NCI-H1105 treated with DMSO at 0.1 percent for 48 hours (cell line): Measurements from ENCODE around the gene GLP1R.

Experiments used
- DNase-seq: peaks from one replicate; lab custom pipeline; 2025; lab: John Stamatoyannopoulos, UW

The GLP1R gene

DNA sequence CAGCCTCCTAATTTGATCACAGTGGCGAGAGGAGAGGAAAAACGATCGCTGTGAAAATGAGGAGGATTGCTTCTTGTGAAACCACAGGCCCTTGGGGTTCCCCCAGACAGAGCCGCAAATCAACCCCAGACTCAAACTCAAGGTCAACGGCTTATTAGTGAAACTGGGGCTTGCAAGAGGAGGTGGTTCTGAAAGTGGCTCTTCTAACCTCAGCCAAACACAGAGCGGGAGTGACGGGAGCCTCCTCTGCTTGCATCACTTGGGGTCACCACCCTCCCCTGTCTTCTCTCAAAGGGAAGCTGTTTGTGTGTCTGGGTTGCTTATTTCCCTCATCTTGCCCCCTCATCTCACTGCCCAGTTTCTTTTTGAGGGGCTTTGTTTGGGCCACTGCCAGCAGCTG lies 37.7 kb downstream of the GLP1R start:
- DNase-seq = no peak

DNA sequence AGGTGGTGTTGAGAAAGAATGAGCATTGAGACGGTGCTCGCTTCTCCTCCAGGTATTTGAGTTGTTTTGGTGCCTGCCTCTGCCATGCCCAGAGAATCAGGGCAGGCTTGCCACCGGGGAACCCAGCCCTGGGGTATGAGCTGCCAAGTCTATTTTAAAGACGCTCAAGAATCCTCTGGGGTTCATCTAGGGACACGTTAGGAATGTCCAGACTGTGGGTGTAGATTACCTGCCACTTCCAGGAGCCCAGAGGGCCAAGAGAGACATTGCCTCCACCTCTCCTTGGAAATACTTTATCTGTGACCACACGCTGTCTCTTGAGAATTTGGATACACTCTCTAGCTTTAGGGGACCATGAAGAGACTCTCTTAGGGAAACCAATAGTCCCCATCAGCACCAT lies 38.1 kb downstream of the GLP1R start:
- DNase-seq = no peak

DNA sequence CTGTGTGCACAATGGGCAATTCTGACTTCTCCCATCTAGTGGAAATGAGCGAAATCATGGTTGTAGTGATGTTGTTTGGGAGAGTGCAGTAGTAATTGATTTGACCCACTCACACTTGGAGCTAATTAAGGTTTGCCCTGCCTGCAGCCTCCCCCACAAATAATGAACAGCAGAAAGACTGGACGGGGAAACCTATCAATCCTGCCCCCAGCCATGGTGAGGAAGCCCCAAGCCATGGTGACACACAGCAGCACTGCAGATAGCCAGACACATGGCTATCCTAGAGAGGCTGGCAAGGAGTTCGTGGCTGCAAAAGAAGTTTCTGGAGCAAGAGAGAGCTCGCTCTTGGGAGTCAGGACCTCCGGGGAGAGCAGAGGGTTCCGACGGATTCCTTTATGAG lies 38.6 kb downstream of the GLP1R start:
- DNase-seq = no peak

DNA sequence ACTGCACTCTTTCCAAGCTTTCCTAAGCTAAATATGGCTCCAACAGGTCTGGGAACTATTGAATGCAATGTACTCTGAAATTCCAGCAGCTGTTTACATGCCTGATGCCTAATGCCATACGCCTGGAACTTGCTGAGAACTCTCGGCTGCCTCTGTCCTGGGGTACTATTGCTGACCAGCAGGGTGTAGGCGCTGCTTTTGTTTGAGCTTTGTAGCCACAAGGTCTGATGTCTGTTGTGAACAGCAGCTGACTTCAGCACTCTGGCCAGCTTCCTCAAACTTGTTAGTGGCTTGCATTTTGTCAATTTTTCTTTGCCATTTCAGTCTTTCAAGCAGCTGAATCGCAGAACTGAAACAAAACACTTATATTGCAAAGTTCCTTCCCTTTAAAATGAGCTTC lies 39.8 kb downstream of the GLP1R start:
- no peak for DNase-seq

DNA sequence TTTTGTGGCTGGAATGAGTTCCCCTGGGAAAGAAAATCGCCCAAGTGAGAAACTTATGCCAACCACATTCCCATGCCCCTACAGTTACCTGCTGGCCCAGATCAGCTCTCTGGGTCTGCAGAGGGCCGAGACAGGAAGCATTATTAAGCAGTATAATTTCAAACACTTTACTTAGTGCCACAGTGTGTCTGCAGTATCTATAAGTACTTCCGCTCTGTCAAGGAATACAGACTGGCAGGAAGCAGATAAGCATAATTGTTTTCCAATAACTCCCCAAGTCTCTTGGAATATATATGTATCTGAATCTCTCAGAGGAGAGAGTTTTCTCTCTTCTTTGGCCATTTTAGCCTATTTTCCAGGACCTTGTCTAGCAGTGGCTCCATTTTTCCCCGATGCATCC lies 41.5 kb downstream of the GLP1R start:
- no peak for DNase-seq

DNA sequence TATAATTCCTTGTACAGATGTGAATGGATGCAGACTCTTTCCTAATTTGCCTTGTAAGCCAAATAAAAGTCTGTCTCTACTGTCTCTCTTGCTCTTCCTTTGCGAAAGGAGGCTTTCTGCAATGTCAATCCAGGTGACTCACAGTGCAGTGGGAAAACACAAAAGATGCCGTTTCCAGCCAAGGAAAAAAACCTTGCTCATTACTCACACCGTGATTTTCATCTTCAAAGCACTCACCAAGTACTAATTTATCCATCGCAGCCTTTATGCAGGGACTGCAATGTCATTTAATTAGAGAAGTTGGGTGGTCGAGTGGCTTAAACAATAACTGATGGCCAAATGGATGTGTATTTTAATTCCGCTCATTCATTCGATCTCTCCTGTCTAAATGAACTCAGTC lies 42.6 kb downstream of the GLP1R start:
- DNase-seq = peak; percentile 92

DNA sequence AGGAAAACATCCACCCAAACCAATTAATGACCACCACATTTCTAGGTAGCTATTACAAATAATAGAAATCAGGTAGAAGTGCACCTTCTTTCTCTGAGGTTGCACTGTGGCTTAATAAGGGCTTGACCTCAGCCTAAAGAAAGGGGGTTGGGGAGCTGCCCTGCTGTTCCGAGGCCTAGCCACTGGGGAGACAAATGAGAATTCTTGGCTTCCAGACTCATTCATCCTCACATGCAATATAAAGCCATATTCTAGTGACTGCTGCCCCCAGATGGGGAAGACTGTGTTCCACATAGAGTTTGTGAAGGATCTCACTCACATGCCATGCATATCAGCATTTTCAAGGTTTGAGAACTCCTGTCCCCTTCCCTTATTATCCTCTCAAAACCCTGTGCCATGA lies 43.5 kb downstream of the GLP1R start:
- DNase-seq = peak; percentile 57

DNA sequence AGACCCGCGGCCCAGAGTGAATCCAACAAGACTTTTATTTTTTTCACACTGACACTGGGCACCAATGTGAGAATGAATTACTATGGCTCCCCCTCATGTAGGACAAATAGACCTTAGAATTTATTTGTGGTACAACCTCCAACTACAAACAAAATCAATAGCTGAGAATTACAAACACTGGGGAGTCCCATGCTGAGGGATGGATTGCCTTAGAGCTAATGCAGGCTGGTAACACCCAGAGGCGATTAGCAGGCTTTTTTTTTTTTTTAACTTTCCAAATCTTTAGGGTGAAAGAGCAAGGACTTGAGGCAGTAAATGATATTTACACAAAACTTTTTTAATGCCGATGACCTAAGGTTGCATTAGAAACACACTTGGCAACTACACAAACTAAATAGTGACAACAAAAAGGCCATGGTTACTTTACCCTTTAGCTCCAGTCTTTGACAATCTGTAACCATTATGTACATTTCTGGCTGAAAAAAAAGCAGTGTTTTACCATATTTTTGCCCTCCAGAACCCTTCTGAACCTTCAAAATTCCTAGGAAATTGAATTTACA lies 44.6 kb downstream of the GLP1R start:
- DNase-seq = no peak

DNA sequence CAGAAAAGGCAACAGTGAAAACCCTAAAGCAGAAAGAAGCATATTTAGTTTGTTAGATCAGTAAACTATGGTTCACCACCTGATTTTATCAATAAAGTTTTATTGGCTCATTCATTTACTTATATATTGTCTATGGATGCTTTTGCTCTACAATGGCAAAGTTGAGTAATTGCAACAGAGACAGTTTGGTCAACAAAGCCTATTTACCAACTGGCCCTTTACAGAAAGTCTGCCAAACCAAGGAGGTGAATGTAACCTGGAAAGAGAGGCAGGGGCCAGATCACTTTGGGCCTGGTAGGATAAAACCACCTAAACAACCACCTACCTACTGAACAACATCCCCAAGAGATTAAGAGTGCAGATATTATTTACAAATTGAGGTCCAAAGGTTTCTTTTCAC lies 47.0 kb downstream of the GLP1R start:
- no peak for DNase-seq

DNA sequence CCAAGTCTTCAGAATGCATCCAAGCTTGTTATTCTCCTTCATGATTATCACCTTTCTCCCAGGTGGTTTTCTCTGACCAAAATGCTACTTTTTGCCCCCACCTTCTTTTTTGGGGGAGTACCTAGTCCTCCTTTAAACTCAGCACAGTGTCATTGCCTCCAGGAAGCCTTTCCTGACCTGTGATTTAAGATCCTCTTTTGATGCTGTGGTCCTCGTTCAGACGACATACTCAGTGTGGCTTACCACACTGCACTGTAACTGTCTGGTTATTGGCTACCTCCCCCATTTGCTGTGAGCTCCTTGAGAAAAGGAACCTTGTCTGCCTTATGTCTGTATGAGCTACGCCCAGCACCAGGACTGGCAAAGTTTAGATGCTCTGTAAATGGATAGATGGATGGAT lies 51.8 kb downstream of the GLP1R start:
- no peak for DNase-seq

DNA sequence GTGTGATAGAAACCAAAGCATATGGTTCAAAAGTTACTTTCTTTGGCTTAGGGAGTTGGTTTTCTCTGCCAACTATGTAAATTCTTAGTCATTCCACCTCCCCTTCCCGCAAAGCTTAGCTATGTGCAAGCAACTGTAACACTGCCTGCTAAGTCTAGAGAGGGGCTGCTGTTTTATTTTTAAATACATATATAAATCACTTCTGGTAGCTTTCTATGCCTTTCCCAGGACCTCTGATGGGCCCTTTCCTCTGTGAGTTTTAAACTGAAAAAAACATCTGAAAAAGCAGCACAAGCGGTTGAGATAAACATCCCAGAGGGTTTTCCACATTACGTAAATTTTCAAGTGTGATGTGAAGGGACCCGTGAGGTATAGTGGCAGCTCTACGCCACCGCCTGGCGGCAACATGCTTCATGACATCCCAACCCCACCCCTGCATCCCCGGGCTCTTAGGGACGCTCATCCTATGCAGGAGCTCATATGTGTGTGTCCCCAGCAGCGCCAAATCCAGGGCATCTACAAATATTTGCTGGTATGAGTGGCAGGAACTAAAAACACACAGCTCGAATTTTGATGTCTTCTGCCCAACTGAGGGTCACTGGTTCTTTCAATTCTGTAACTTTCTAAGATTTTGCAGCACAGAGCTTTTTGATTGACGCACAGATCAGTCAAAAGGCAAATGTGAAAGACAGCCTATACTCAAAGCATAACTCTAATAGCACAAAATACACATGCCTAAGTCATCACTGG lies 53.7 kb downstream of the GLP1R start:
- no peak for DNase-seq

DNA sequence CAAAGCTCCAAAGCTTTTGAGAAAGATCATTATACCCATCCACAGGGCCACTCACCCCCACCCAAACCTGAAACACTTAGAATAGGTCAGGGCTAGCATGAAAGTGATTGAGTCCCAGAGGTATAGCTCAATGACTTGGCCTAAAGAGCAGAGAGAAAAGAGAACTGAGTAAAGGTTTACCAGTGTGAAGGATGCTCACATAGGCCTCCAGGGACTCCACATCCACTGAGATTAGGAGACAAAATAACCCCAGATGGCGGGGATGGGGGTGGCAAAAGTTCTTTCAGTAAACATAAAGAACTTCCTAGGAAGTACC lies 54.2 kb downstream of the GLP1R start:
- DNase-seq = peak; percentile 40

DNA sequence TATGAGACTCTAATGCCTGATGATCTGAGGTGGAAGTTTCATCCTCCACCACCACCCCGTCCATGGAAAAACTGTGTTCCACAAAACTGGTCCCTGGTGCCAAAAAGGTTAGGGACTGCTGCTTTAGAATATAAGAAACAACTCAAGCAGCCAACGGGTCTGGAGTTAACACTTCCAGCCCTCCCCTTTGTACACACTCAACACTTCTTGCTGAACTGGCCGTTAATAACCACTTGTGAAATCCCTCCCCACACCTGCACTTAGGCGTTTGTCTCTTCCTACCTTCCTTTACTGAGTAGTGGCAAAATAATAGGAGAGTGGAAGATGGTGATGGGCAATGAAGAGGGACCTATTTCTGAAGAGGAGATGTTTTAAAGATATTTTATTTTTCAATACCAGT lies 55.9 kb downstream of the GLP1R start:
- DNase-seq = peak; percentile 15

DNA sequence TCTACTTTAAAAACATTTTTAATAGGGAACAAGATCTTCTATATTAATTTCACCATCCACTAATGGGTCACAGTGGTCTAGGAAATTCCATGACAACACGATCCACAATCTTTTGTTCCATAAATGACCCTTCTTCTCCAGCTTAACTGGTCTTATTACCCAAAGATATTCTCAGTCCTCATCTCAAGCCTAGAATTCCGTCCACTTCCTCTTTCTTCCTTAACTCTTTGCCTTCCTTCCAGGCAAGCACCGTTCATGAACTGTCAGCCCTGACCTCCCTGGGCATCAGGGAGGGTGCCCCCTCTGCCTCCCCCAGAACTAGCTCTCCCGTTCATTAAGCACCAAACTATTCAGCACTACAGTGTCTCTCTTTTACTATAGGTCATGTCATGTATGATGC lies 58.5 kb downstream of the GLP1R start:
- no peak for DNase-seq

DNA sequence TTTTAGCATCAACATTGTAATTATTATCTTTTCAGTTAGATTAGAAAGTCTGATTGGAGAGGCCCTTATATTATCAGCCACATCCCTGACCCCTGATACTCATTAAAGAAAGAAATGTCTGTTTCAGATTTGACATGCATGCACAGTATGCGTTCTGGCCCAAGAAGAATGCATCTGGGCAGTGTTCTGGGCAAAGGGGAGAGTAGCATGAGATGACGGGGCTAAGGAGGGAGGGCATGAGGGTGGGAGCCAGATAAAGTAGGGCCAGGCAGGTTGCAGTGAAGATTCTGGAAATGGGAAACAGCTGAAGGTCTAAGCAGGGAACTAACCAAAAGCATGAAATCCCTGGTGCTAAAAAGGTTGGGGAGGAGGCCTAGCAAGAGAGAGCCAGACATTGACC lies 59.1 kb downstream of the GLP1R start:
- no peak for DNase-seq

DNA sequence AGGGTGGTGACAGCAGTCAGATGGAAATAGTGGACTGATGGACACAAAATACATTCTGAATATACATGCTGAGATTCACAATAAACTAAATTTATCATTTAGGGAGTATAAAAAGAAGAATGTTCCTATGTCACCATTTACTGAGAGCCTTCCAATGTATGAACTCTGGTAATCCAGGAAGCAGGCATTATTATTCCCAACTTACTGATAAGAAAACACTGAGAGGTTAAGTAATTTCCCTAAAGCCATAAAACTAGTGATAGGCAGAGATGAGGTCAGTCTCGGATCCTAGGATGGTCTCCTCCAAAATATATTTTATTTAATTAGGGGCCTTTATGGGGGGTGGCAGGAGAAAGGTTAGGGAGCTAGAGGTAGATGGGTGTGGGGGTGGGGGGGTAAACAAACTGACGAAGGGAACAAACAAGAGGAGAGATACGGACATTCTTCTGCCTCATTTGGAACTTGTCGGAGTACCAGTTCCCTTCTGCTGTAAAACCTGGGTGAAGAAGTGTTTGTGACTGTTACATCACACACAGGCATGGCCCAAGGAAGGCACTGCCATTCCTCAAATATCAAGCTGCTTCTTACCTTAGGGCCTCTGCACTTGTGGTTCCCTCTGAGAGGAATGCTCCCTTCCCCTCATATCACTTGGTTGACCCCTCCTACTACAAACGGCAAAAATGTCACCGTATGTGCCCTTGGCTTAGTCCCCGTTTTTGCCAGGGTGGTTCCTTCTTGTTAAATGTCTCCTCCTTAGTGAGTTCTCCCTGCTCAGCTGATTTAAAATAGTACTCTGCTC lies 59.7 kb downstream of the GLP1R start:
- no peak for DNase-seq

DNA sequence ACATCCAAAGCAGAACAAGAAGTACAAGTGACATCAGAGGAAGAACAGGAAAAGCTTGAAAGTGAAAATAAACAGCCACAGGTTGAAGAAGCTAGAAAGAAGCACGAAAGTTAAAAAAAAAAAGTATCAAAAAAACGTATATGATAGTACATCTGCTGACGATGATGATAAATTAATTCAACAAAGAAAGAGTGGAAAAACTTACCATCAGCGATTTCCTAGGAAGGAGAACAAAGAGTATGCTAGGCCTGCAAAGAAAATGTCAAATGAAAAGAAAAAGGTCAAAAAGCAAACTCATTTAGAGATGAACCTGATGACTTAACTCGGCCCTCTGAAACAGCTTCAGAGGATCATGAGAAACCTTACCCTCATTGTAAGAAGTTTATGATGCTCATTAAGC lies 62.7 kb downstream of the GLP1R start:
- no peak for DNase-seq

DNA sequence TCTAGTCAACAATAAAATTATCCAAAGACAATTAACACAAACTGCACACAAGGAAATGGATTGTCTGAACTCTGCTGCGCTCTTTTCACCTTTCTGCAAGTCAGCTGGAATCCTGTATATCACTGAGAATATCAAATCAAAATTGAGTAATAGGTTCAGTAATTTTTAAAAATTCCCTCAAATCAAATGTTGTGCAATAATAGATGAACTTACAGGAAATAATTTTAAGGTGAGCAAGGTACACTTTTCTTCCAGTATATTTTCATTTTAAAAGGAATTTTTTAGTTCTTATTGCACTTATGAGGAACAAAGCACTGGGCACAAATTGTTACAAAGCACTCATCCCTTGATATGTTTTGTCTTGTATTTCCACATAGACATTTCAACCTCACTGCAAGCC lies 65.2 kb downstream of the GLP1R start:
- DNase-seq = no peak

DNA sequence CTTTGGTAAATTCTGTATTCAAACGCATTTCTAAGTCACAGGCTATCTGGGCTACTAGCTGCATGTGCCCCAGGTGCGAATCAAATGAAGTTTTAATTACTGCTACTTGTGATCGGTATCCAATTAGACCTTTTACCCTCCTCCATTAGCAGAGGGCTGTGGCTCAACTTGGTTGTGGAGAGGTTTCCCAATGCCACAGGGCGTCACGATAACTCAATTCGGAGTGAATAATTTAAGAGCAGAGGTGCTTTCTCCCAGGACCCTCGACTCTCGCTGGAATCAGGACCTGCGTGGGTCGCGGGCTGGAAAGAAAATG lies 65.8 kb downstream of the GLP1R start:
- peak; percentile 72 for DNase-seq

DNA sequence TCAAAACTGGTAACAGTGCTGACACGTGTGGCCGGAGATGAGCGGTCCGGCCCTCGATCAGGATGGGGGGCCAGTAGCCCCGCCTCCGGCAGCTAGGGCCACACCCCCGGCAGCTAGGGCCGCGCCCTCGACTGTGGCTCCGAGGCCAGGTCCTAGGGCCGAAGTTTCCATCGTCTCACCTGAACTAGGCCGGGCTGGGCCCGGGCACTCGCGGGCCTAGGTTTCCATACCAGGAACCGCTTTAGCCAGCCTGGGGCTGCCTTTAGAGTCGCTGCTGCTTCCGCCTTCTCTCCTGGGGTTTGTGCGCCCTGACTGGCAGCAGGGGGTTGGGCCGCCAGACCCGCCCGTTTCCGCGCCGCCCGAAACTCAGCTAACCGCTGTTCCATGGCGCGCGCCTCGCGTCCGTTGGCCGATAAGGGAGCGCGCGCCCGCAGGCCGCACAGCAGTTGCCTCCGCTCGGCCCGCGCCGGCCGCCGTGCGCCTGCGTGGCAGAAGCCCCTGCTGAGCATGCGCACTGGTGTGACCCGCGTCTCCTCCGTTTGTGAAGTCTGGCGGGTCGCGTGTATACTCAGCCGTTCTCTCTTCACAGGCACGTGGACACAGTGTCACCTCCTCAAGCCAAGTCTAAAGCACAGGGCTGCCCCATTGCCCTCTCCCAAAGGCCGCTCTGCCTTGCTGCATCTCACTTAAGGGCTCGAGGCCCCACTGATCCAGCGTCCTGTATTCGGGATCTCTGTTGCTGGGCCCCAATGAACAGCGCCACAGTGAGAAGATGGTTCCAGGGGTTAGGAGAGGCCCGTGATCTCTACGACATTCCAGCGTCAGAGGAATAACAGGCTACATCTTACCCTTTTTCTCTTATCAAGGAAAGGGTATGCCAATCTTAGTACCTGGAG lies 66.4 kb downstream of the GLP1R start, which contains the start of gene SAYSD1:
Gene SAYSD1, minus strand, starts transcription at position 483 of the 896 bp plus-strand sequence. Its CDS starts 97 bp downstream, at position 386.
- DNase-seq = peak; percentile 94

DNA sequence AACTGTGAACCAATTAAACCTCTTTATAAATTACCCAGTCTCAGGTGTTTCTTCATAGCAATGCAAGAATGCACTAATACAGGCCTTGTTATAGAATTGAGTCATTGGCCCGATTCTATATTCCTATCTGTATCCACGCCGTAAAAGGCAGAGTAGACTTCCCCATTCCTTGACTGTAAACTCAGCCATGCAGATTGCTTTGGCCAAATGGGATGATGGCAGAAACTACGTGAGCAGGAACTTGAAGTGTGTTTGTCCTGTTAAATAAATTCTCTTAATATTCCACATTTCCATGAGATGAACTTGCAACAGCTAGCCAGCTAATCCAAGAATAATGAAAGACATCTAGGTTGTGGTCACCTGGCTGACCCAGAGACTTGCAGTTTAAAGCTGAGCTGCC lies 70.3 kb downstream of the GLP1R start:
- no peak for DNase-seq

DNA sequence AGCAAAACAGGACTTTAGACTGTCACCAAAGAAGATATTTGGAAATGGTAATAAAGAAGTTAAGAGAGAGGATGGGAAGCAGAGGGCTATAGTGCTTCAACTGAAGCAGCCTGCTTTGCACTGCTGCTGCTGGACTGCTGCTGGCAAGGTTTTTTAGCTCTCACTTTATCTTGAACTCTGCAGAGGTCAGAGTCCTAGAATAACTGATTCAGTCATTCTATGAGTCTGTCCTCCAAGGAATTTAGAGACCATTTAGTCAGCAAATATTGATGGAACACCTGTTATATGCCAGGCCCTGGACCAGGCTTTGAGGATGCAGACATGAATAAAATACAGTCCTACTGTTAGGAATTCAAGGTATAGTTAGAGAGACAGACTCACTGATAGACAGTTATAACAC lies 75.5 kb downstream of the GLP1R start:
- DNase-seq = no peak

DNA sequence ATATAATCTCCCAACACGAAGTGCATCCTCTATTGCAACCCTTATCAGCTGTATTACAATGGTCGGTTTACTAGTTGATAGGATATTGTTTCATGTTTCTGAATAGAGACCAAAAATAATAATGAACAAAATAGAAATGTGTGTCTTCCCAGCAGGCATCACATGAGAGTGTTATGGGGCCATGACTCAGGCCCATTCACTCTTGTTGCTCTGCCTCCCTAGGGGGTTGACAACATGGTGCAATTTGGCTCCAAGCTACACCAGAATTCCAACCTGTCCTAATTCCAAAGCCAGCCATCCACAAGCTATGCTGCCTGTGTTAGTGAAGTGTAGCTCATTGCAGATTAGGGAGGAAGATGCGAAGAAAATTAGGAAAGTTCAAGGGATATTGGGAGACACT lies 79.5 kb downstream of the GLP1R start:
- DNase-seq = no peak
